Measurements from ENCODE around the gene KCTD15. TPM values are rescaled to one million over a fixed set of nuclear protein-coding genes. Genes with fewer than 3 reads are reported as not detected.

The KCTD15 gene
- total RNA-seq, 3 donors from 2014 or later (not counting 1 experiment from before 2014, with no cell fraction given), result 0.59 to 4.7 (median 1.4) TPM

DNA sequence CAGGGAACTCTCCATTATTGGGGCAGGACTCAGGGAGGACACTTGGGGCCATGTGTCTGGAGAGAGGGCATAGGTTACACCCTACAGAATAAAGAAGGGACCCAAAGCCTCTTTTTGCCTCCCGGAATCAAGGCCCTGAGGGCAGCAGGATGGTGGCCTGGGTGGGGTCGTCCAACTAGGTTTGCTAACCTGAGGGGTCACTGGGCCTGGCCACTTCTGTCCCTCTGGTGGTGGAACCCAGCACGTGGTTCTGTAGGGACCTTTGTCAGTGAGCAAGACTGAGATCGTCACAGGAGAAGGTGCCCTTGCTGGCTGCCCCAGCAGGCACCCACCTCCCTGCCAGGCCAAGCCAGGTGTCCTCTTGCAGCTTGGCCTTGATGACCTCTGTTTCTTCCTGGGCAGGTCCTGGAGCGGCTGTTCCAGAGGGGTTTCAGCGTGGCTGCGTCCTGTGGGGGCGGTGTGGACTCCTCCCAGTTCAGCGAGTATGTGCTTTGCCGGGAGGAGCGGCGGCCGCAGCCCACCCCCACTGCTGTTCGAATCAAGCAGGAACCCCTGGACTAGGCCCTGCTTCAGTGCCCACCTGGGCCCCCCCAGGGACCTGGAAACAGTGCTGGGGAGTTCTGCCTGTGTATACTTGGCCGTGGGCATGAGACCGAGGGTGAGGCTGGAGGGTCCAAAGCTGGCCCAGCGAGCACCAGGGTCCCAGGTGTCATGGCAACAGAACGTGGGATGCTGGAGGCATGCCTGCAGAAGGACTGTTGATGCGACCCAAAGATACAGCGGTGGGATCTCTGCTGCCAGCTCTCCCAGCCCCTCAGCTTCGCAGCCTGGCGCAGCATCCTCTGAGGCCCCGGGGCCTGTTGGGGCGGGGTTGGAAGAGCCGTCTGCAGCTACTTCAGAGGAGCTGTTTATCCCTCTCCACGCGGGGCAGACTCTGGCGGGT, 16.0 kb downstream of the KCTD15 start:
- H3K36me3 Mint-ChIP-seq, result no peaks in the 10 kb centered on the region
- H3K27ac ChIP-seq (ENCODE audit: low read length), result no peak overlapping the region
- H3K4me3 ChIP-seq (ENCODE audit: low read length), result no peak overlapping the region
- no peak overlapping the region for H3K27ac Mint-ChIP-seq
- H3K4me1 Mint-ChIP-seq, result no peaks in the 10 kb centered on the region
- no peaks in the 10 kb centered on the region for H3K27me3 ChIP-seq (ENCODE audit: control insufficient read depth, insufficient read depth, low read length)
- no peaks in the 10 kb centered on the region for H3K36me3 ChIP-seq (ENCODE audit: control insufficient read depth, insufficient read depth, low read length)
- H3K4me3 Mint-ChIP-seq, result no peak overlapping the region
- DNase-seq (no peak), ATAC-seq (no peak)
- 92% methylated on average over 28 of the region's 28 CpGs for WGBS (ENCODE audit: insufficient coverage)
- H3K27me3 Mint-ChIP-seq (ENCODE audit: low read depth in 2 of 2), result no peaks in the 10 kb centered on the region
- intact Hi-C loops (cut with micrococcal nuclease), result no loop called here
- H3K9me3 Mint-ChIP-seq, result no peaks in the 10 kb centered on the region
- H3K9me3 ChIP-seq (ENCODE audit: control insufficient read depth, insufficient read depth, low read length), result no peaks in the 10 kb centered on the region
- TF ChIP-seq, protein P1, sequence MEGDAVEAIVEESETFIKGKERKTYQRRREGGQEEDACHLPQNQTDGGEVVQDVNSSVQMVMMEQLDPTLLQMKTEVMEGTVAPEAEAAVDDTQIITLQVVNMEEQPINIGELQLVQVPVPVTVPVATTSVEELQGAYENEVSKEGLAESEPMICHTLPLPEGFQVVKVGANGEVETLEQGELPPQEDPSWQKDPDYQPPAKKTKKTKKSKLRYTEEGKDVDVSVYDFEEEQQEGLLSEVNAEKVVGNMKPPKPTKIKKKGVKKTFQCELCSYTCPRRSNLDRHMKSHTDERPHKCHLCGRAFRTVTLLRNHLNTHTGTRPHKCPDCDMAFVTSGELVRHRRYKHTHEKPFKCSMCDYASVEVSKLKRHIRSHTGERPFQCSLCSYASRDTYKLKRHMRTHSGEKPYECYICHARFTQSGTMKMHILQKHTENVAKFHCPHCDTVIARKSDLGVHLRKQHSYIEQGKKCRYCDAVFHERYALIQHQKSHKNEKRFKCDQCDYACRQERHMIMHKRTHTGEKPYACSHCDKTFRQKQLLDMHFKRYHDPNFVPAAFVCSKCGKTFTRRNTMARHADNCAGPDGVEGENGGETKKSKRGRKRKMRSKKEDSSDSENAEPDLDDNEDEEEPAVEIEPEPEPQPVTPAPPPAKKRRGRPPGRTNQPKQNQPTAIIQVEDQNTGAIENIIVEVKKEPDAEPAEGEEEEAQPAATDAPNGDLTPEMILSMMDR (IDR thresholded peaks at IDR 0.05), result no peak
- H3K4me1 ChIP-seq (ENCODE audit: control insufficient read depth, insufficient read depth, low read length), result peaks cover 6% of the 10 kb centered on the region

DNA sequence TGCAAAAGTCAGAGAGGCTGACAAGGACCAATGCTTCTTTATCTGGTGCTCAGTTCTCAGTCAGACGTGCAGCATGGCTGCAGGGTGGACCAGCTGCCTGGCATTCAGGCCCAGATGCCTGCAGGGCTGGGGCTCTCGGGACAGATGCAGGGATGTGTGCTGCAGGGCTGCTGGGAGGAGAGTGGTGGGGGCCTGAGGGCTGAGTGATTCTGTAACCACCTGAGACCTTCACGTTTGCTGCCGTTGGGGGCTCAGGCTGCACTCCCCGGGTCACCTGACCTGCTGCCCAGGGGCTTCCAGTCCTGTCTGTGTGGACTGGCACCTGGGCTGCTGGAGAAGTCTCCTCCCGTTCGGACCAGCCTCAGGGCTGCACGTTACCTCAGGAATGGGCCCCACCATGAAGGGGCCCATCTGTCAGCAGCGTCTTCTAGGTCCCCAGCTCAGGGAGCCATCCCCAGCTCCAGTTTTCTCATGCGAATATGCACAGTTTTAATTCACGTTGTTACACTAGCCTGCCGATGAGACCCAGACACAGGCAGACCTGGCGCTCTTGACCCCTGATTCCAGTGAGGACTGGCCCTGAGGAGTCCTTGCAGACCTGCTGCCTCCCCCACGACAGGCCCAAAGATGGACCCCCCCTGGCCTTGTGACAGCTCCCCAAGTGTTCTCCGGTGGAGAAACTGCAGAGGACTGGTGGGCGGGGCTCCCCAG, 16.9 kb downstream of the KCTD15 start:
- Mint-ChIP-seq H3K4me3 (no peak overlapping the region), H3K27ac (no peak overlapping the region), H3K27me3 (ENCODE audit: low read depth in 2 of 2) (no peaks in the 10 kb centered on the region), H3K4me1 (no peaks in the 10 kb centered on the region), H3K36me3 (no peaks in the 10 kb centered on the region), H3K9me3 (no peaks in the 10 kb centered on the region)
- intact Hi-C loops (cut with micrococcal nuclease), result no loop called here
- TF ChIP-seq, protein P1 (IDR thresholded peaks at IDR 0.05), result no peak
- no peak overlapping the region for H3K27ac ChIP-seq (ENCODE audit: low read length)
- H3K9me3 ChIP-seq (ENCODE audit: control insufficient read depth, insufficient read depth, low read length), result no peaks in the 10 kb centered on the region
- peaks cover 6% of the 10 kb centered on the region for H3K4me1 ChIP-seq (ENCODE audit: control insufficient read depth, insufficient read depth, low read length)
- H3K27me3 ChIP-seq (ENCODE audit: control insufficient read depth, insufficient read depth, low read length), result no peaks in the 10 kb centered on the region
- ATAC-seq, result no peak
- DNase-seq, result no peak
- H3K4me3 ChIP-seq (ENCODE audit: low read length), result no peak overlapping the region
- no peaks in the 10 kb centered on the region for H3K36me3 ChIP-seq (ENCODE audit: control insufficient read depth, insufficient read depth, low read length)
- WGBS (ENCODE audit: insufficient coverage), result 88% methylated on average over 16 of the region's 16 CpGs

DNA sequence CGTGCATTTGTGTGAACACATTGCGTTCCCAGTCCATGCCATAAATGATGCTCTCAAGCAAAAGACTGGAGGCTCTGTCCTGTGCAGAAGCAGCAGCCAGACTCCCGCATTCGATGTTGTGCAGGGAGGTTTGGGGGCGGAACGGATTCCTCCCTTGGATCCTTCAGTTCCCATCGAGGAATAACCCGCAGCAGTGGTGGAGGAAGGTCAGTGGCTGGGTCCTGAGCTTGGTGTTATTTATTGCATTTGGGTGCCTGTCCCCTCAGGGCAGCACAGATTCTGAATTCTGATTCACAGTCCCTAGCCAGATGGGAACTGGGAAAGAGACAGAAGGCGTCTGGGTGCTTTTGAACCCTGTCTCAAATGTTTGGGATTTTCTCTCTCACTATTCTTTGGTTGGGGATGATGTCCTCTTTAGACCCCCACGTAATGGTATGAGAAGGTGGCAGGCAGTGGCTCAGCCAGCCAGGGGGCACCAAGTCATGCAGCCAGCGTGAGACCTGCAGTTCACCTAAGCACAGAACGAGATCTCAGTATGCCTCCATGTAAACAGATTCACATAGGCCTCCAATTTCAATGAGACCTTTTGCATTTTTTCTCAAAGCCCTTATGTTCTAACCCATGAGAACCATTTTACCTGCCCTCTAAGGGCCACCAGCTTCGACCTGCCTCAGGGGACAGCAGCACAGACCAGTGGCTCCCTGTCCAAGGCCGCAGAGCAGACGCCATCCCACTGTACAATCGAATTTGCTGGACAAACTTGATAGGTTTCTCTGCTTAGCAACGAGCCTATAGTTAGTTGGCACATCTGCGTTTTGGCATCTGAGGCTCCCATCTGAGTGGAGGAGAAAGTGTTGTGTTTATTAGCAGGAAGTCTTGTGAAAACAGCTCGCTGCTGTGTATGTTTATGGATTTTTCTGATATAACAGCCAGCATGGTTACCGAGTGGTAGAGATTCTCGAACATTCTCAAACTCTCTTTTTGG, 17.8 kb downstream of the KCTD15 start:
- Histone ChIP-seq H3K27ac (ENCODE audit: low read length) (no peak overlapping the region), H3K4me1 (ENCODE audit: control insufficient read depth, insufficient read depth, low read length) (peaks cover 13% of the 10 kb centered on the region), H3K27me3 (ENCODE audit: control insufficient read depth, insufficient read depth, low read length) (no peaks in the 10 kb centered on the region), H3K36me3 (ENCODE audit: control insufficient read depth, insufficient read depth, low read length) (no peaks in the 10 kb centered on the region), H3K9me3 (ENCODE audit: control insufficient read depth, insufficient read depth, low read length) (no peaks in the 10 kb centered on the region), H3K4me3 (ENCODE audit: low read length) (no peak overlapping the region)
- ATAC-seq, result no peak
- Mint-ChIP-seq H3K36me3 (no peaks in the 10 kb centered on the region), H3K4me3 (no peak overlapping the region), H3K4me1 (peaks cover 0 to 4% of the 10 kb centered on the region in 2 donors), H3K27me3 (ENCODE audit: low read depth in 2 of 2) (peaks cover 0 to 3% of the 10 kb centered on the region in 2 donors), H3K27ac (no peak overlapping the region), H3K9me3 (no peaks in the 10 kb centered on the region)
- intact Hi-C loops (cut with micrococcal nuclease), result no loop called here
- TF ChIP-seq, protein P1 (IDR thresholded peaks at IDR 0.05), result no peak
- WGBS (ENCODE audit: insufficient coverage), result 90% methylated on average over 21 of the region's 21 CpGs
- no peak for DNase-seq
